Ovary (tissue), 9 donors: ENCODE data around the gene TSPAN16. TPM values are rescaled to one million over a fixed set of nuclear protein-coding genes. Genes with fewer than 3 reads are reported as not detected.

ENCODE experiments used
- DNase-seq, 5 donors: peaks; one replicate each; pipeline ENCODE4 v3.0.0-alpha.2; 2019 to 2020
- H3K27ac ChIP-seq, 2 donors: fragments of 200-600 bp; one replicate each; pipeline versions ENCODE4 v1.5.1 to v1.8.0; 2019 to 2022
- H3K27me3 ChIP-seq: fragments of 200-600 bp; one replicate; pipeline ENCODE4 v1.8.0; 2022
- H3K36me3 ChIP-seq: fragments of 200-600 bp; sonication (generic); one replicate; pipeline ENCODE4 v1.5.1; 2019
- H3K4me1 ChIP-seq: one replicate; pipeline ENCODE4 v1.8.1; 2013; ENCODE audit warnings: mild to moderate bottlenecking, moderate library complexity; ENCODE audit not compliant: insufficient read depth
- H3K4me3 ChIP-seq: fragments of 200-600 bp; sonication (generic); one replicate; pipeline ENCODE4 v1.5.1; 2017
- H3K9me3 ChIP-seq, 2 donors: fragments of 200-600 bp in 1 of 2; sonication (generic) in 1 of 2; one replicate each; pipeline versions ENCODE4 v1.5.1 to v1.8.1; 2013 to 2019; ENCODE audit warnings: mild to moderate bottlenecking in 1 of 2, moderate library complexity in 1 of 2
- EP300 ChIP-seq: sonication (generic); formaldehyde crosslinking; IDR thresholded peaks from one replicate; pipeline ENCODE4 v1.6.1; 2017; ENCODE audit warnings: antibody characterized with exemption
- POLR2A ChIP-seq: fragments of 450-650 bp; IDR thresholded peaks from one replicate; pipeline ENCODE4 v1.6.1; 2017; ENCODE audit warnings: antibody characterized with exemption, mild to moderate bottlenecking, moderate library complexity
- WGBS, 3 donors: extraction: QIAGEN DNeasy Blood & Tissue Kit in 1 of 3; methylation state at CpG; one replicate each; pipeline versions ENCODE4 v1.1.5 to v1.1.7; 2013 to 2017; 5-methylcytosine and 5-hydroxymethylcytosine counted together
- intact Hi-C, 4 donors: fragments of 100-400 bp; cut with DNase I; formaldehyde crosslinking; loops; one replicate each; pipeline versions ENCODE4 v1.11.0 to v1.15.1; 2022 to 2023
- polyA plus RNA-seq, 2 donors: library from polyadenylated mRNA; stranded (reverse); fragments of 200-250 nt in 1 of 2; fragments of 350-450 nt in 1 of 2; fragmentation: Illumina TruSeq in 1 of 2; extraction: RNeasy Lipid Tissue Mini Kit (QIAGEN cat#74804) in 1 of 2; gene quantifications; one replicate each; pipeline ENCODE4 v1.2.3, GENCODE V29; 2013 to 2014
- total RNA-seq, 7 donors: library from RNA; depleted of rRNA in 2 of 7; stranded (reverse); fragments of >200 nt in 2 of 7; fragmentation: NEBNext Ultra II Directional in 3 of 7; extraction: Animal tissue kit (Norgen Biotek cat#: 25700) in 3 of 7; gene quantifications; one replicate each; pipeline versions ENCODE4 v1.1.0 to v1.2.4, GENCODE V29; 2016 to 2023
- TF ChIP-seq, protein P1 (sequence below), 3 donors: fragments of 450-650 bp in 2 of 3; fragments of 200-600 bp in 1 of 3; IDR thresholded peaks; one replicate each; pipeline versions ENCODE4 v1.5.1 to v1.8.0; 2016 to 2022; ENCODE audit warnings: antibody characterized with exemption in 3 of 3, mild to moderate bottlenecking in 1 of 3
- donor health status: DM: no; HTN: no; CAD: no; lungs with moderate emphysema.
- donor health status: DM: no; HTN: no; CAD: no.
- donor health status: Bipolar disorder and iron deficiency.
- donor health status: DM: yes; HTN: yes; CAD: no.
- donor health status: DM: no; HTN: no; CAD: no.
- donor health status: DM: yes; HTN: yes; CAD: no.

The TSPAN16 gene
- total and polyA plus RNA-seq, 9 donors: not detected

DNA sequence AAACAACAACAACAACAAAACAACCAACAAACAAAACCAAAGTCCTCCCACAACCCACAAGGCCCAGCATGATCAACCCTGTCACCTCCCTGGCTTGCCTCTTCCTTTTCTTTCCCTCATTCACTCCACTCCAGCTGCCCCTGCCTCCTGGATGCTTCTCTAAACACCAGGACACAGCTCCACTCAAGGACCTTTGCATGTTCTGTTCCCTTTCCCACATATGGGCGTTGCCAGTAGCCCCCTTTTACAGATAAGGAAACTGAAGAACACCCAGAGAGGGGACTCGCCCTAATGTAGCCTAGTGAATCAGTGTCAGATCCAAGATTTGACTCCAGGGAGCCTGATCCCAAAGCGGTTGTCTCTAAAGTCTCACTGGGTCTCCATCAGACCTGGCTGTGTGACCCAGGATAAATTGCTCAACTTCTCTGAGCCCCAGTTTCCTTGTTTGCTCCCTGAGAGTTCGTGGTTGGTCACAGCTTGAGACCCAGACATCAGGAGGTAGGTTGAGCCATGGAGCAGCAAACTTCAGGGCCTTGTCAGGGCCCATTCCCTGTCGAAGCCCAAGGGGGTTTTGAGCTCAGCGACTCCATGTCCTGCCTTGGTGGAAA, 30.7 kb upstream of the TSPAN16 start:
- H3K4me3 ChIP-seq: no peak overlapping the region
- intact Hi-C loops: no loop called here
- no peaks in the 10 kb centered on the region for H3K27me3 ChIP-seq
- no peaks in the 10 kb centered on the region for H3K36me3 ChIP-seq
- H3K9me3 ChIP-seq: no peaks in the 10 kb centered on the region
- TF ChIP-seq POLR2A (no peak), EP300 (no peak)
- TF ChIP-seq, protein P1, sequence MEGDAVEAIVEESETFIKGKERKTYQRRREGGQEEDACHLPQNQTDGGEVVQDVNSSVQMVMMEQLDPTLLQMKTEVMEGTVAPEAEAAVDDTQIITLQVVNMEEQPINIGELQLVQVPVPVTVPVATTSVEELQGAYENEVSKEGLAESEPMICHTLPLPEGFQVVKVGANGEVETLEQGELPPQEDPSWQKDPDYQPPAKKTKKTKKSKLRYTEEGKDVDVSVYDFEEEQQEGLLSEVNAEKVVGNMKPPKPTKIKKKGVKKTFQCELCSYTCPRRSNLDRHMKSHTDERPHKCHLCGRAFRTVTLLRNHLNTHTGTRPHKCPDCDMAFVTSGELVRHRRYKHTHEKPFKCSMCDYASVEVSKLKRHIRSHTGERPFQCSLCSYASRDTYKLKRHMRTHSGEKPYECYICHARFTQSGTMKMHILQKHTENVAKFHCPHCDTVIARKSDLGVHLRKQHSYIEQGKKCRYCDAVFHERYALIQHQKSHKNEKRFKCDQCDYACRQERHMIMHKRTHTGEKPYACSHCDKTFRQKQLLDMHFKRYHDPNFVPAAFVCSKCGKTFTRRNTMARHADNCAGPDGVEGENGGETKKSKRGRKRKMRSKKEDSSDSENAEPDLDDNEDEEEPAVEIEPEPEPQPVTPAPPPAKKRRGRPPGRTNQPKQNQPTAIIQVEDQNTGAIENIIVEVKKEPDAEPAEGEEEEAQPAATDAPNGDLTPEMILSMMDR (IDR thresholded peaks at IDR 0.05): no peak
- H3K4me1 ChIP-seq: no peaks in the 10 kb centered on the region
- no peak overlapping the region for H3K27ac ChIP-seq
- WGBS, 3 donors: 89 to 95% (median 92%) methylated on average over 6 of the region's 6 CpGs
- no peak for DNase-seq

DNA sequence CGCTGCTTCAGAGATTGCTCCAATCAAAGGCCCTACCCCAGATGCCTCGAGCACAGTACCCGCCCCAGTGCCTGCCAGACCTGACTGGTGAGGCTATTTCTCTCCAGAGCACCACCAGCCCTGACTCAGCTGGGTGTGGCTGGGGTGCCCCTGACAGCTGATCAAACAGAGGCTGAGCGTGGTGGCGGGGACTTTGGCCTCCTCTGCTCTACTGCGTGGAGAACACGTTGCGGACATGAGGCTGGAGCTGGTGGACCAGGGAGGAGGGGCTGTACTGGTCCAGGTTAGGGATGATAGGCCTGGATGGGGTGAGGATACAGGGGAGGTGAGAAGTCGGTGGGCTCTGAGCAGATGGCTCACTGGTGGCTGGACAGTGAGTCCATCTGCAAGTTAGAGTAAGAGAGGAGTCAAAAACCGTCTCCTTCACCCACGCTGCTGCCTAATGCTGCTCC, 30.1 kb upstream of the TSPAN16 start:
- intact Hi-C loops: no loop called here
- H3K27ac ChIP-seq: no peak overlapping the region
- no peak for TF ChIP-seq POLR2A

DNA sequence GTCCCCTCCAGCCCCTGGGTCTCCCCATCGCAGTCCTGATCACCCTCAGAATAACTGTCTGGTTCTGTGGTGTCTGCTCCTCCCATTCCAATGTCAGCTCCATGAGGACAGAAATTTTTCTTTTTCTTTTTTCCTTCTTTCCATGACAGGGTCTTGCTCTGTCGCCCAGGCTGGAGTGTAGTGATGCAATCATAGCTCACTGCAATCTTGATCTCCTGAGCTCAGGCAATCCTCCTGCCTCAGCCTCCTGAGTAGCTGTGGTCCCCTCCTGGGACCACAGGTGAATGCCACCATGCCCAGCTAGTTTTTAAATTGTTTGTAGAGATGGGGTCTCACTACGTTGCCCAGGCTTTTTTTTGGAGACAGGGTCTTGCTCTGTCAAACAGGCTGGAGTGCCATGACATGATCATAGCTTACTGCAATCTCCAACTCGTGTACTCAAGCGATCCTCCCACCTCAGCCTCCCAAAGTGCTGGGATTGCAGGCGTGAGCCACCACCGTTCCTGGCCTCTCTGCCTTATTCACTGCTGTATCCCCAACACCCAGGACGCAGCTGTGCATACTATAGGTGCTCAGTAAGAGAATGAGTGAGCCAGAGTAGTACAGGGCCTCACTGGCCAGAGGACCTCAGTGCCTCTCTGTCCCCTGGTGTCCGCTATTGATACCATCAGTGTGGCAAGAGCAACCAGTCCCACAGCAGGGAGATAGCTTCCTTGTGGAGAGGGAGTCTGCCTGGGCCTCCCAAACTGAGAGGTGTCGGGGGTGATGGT, 28.5 kb upstream of the TSPAN16 start:
- Histone ChIP-seq H3K4me3 (no peak overlapping the region), H3K27me3 (no peaks in the 10 kb centered on the region), H3K27ac (no peak overlapping the region), H3K36me3 (no peaks in the 10 kb centered on the region), H3K9me3 (no peaks in the 10 kb centered on the region), H3K4me1 (no peaks in the 10 kb centered on the region)
- intact Hi-C loops: no loop called here
- TF ChIP-seq POLR2A: no peak
- TF ChIP-seq, protein P1 (IDR thresholded peaks at IDR 0.05): no peak
- TF ChIP-seq EP300: no peak
- DNase-seq: no peak
- WGBS, 3 donors: 90 to 92% (median 91%) methylated on average over 10 of the region's 10 CpGs

More for the DNA sequence above, 30.1 kb upstream of the TSPAN16 start:
- no peaks in the 10 kb centered on the region for H3K4me1 ChIP-seq
- WGBS, 3 donors: 76 to 81% (median 77%) methylated on average over 11 of the region's 11 CpGs
- H3K9me3 ChIP-seq: no peaks in the 10 kb centered on the region
- no peaks in the 10 kb centered on the region for H3K27me3 ChIP-seq
- no peaks in the 10 kb centered on the region for H3K36me3 ChIP-seq
- H3K4me3 ChIP-seq: no peak overlapping the region
- DNase-seq: no peak

DNA sequence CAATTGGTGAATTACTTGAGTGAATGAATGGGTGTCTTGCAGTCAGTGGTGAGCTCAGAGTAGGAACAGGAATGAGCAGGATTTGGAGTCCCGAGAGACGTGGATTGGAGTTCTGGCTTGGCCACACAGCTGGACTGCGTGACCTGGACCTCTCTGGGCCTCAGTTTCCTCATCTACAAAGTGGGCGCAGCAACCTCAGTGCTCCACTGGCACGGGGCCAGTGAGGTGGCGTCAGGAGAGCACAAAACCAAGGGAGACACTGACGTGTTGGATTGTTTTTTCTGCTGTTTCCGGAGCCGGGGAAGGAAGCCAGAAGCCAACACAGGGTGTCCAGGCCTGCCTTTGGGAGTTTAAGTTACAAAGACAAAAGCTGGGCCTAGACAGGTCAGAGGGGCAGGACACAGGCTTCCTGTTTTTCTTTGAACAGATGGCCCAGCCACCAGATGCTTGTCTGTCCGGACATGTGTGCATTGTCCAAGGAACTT, 27.1 kb upstream of the TSPAN16 start:
- H3K27ac ChIP-seq: peak overlapping the region in 1 of 2 donors; percentile 30
- TF ChIP-seq POLR2A (no peak), EP300 (no peak)
- TF ChIP-seq, protein P1 (IDR thresholded peaks at IDR 0.05): no peak

DNA sequence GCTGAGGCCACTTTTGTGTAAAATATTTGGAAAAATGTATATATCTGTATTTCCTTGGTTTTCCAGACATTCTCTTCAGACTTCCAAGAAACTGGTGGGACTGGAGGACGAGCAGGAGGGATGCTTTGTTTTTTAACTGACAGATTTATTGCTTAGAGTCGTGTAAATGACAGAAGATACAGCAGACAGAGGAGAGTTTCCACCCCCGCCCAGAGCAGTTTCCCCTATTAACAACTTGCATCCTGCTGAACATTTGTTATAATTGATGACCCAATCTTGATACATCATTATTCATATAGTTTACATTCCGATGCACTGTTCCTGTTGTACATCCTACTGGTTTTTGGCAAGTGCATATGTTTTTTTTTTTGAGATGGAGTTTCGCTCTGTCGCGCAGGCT, 26.6 kb upstream of the TSPAN16 start:
- H3K27ac ChIP-seq: peak overlapping the region in 1 of 2 donors; percentile 30
- no peak for DNase-seq
- no peaks in the 10 kb centered on the region for H3K27me3 ChIP-seq
- H3K9me3 ChIP-seq: no peaks in the 10 kb centered on the region
- no peak for TF ChIP-seq POLR2A
- TF ChIP-seq EP300: no peak
- TF ChIP-seq, protein P1 (IDR thresholded peaks at IDR 0.05): no peak
- no peaks in the 10 kb centered on the region for H3K4me1 ChIP-seq
- no peak overlapping the region for H3K4me3 ChIP-seq
- H3K36me3 ChIP-seq: no peaks in the 10 kb centered on the region
- WGBS, 3 donors: 10 to 22% (median 11%) methylated on average over 7 of the region's 7 CpGs
- intact Hi-C loops: no loop called here

More for the DNA sequence above, 27.1 kb upstream of the TSPAN16 start:
- Histone ChIP-seq H3K36me3 (no peaks in the 10 kb centered on the region), H3K4me1 (no peaks in the 10 kb centered on the region), H3K9me3 (no peaks in the 10 kb centered on the region), H3K27me3 (no peaks in the 10 kb centered on the region), H3K4me3 (no peak overlapping the region)
- intact Hi-C loops: no loop called here
- DNase-seq: peak; percentile 72 to 87 (median 78)
- whole genome bisulfite sequencing, 3 donors: 19 to 25% (median 24%) methylated on average over 10 of the region's 10 CpGs
